HG03571 (cell line): ENCODE results near the gene GNB1L.
"Not testable (repeated sequence)": the region's sequence is repeated elsewhere in the genome, so short reads cannot be mapped to it uniquely, and the experiment has no call there.

Source experiments
- ATAC-seq: cut with Tn5 transposase; IDR thresholded peaks from one replicate; pipeline ENCODE4 v1.9.1; 2021; ENCODE audit not compliant: unreplicated experiment

Gene GNB1L

DNA sequence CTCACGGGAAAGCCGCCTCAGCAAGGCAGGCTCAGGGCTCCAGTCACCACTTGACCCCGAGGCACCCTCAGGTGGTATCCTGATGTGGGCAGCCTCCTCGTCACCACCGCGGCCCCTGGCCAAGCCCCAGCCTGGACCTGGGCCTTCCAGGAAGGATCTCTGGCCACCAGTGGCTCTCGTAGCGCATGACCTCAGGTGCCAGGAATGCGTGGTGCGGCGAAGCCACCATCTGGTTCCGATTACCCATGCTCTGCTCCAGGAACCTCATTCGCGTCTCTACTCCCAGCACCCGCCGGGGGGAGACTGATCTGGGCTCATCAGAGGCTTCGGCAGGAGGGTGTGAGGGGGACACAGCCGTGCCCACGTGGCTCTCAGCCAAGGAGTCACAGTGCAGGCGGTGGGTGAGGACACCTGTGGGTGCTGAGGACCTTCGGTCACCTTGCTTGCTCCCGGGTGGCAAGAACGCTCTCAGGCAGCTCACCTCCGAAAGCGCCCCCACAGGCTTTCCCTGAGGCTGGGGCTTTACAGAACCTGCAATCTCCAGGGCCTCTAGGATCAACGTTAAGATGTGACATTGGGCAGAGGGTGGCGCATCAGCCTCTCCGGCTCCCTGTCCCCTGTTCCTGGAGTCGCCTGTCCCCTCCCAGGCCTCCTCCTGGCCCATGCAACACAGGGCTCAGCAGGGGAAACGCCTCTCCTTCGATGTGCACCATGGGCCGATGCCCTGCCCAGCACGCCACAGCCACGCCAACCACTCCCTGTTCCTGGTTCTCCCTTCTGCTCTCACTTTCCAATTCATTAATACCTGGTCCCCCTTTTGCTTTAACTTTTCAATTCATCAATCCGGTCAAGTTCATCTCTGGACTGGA is 55.1 kb downstream of the GNB1L start:
- ATAC-seq = no peak

DNA sequence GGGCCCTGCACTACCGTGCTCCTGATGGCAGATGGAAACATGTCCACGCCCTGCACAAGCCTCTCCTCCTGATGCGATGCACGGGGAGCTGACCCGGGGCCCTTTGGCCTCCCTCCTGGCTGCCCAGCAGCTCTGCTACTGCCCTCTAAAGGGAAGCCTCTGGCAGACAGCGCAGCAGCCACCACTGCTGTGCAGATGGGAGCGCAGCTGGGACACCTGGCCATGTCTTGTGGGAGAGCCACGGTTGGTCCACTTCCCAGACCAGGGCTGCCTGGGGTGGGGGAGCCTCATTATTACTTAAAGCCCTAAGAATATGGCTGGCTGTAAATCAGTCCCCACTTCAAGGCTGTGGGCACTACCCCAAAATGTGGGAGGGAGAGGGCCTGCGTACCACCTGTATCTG is 55.8 kb downstream of the GNB1L start:
- no peak for ATAC-seq

DNA sequence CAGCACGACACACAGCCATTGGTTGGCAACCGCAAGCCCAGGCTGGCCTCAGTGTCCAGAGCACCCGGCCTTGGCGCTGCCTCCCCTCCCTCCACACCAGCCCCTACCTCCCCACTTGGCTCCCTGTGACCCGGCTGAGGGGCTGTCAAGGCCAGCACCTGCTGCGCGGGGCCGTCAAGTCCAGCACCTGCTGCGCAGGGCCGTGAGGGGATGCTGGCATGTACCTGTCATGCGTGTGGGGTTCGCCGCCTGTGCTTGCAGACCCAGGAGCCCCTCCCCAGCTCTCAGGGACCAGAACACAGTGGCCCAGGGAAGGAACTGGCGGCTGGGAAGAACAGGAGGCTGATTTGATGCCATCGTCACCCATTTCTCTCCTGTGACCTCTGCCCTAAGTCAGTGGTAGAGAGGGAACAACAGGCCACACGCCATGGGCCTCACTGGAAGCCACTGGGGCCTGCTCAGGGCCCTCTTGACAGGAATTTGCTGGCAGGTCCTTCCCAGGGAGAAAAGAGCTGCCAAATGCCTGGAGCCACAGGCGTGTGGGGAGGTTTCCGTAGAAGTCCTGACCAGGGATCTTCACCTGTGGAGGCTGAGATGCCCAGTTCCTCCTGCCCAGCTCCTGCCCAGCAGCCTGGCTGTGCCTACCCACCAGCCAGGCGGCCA is 56.5 kb downstream of the GNB1L start:
- ATAC-seq = no peak

DNA sequence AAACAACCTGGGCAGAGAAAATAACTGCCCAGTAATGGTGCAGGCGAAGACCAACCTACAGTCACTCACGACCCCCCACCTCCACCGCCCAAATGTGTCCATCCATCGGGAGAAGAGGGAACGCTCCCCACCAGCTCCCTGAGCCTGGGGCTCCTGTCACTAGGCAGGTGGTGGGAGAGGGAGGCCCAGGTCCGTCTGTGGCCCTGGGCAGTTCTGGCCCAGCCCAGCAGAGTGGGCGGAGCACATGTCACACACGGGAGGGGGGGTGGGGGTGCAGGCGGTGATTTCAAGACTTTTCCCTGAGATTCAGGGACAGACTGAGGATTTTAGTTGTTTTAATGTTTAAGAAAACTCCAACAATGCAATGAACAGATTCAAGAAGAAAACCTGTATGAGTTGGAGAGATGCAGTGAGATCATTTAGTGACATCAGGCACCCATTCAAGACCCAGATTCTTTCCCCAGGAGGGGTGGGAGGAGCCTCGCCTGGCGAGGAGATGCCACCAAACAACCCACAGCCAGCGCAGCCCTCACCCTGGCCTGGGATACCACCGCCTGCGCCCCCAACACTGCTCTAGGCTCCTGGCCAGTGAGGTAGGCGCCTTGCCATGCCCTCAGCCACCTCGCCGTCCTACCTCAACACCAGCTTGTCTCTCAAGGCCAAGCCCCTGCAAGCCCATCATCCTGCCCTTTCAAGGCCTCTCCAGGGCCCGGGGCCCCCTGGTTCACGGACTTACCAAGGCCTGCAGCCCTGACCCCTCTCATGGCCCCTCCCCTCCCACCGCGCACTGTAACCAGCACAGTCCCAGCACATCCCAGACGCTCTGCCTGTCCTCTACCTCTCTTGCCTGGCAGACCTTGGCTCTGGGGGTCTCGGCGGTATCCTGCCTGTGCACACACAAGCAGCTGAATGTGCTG is 57.3 kb downstream of the GNB1L start:
- ATAC-seq = no peak

DNA sequence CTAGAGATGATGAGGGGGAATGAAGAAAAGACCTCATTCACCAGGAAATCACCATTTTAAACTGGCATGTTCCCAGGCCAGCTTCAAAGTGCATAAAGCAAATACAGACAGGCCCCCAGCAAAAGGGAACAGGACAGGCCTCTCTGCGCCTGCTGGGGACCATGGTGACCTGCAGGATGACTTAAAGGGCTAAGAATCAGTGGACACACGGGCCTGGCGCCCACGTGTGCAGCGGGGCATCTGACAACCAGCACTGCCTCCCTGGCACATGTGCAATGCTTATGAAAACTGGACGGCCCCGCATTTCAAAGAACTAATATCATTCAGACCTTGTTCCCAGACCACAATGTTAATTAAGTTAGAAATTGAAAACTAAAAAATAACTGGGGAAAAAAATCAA is 58.5 kb downstream of the GNB1L start:
- ATAC-seq = no peak

DNA sequence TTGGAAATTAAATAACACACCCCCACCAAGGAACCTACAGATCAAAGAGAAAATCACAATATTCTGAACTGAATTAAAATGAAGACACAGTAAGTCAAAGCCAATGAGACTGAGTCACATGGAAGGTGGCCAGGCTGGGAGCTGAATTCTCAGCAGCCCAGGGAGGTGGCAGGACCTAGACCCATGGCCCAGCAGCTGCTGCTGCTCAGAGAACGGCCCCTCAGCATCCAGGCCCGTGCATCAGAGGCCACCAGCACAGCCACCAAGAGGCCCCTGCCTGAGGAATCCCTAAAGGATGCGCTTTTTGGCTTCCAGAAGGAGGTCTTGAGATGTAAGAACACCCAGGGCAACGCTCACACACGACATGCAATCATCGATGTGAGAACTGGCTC is 59.1 kb downstream of the GNB1L start:
- ATAC-seq = no peak

DNA sequence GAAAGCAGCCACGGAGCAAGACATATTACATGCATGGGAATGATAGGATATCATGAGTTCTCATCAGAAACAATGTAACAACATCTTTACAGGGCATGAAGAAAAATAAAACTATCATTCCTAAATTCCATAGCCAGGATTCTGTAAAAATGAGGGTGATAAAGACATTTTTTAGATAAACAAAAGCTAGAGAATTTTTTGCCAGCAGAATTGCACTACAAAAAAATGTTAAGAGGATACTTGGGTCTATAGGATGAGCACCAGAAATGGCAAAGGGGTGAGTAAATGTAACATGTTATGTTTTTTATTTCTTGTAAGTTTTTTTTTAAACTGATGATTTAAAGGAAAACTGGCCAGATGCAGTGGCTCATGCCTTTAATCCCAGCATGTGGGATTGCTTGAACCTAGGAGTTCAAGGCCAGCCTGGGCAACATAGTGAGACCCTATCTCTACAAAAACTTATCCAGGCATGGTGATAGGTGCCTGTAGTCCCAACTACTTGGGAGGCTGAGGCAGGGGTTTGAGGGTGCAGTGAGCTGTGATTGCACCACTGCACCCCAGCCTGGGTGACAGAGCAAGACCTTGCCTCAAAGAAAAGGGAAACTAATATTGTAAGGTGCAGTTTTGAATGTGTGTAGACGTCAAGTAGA is 60.9 kb downstream of the GNB1L start:
- no peak for ATAC-seq

DNA sequence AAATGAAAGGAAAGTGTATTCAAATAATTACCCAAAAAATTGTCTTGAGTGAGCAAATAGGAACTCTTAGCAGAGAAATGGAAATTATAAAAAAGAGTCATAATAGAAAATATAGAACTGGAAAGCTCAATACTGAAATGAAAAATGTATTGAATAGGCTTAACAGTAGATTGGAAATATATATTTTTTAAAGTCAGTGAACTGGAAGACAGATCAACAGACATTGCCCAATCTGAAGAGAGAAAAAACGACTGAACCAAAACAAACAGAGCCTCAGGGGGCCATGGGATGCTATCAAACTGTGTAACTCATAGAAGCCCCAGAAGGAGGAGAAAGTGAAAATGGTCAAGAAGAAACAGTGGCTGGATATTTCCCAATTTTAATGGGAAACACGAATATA is 61.5 kb downstream of the GNB1L start:
- ATAC-seq = no peak

DNA sequence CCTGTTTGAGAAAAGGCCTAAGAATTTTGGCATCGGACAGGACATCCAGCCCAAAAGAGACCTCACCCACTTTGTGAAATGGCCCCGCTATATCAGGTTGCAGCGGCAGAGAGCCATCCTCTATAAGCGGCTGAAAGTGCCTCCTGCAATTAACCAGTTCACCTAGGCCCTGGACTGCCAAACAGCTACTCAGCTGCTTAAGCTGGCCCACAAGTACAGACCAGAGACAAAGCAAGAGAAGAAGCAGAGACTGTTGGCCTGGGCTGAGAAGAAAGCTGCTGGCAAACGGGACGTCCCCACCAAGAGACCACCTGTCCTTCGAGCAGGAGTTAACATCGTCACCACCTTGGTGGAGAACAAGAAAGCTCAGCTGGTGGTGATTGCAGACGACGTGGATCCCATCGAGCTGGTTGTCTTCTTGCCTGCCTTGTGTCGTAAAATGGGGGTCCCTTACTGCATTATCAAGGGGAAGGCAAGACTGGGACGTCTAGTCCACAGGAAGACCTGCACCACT is 62.2 kb downstream of the GNB1L start:
- not testable (repeated sequence) for ATAC-seq

DNA sequence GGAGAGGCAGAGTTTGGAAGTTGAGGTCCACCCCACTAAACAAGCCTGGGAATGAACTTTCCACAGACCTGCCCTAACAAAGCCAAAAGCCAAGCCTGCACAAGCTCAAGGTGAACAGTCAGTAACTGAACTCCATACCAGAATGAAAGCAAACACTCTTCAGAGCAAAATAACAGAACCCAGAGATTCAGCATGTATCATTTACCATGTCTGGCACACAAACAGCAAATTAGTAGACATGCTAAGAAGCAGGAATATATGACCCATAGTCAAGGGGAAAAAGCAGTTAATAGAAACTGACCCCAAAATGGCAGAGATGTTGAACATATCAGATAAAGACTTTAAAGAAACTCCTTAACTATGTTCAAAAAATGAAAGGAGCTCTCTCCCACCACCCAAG is 62.8 kb downstream of the GNB1L start:
- ATAC-seq = no peak

DNA sequence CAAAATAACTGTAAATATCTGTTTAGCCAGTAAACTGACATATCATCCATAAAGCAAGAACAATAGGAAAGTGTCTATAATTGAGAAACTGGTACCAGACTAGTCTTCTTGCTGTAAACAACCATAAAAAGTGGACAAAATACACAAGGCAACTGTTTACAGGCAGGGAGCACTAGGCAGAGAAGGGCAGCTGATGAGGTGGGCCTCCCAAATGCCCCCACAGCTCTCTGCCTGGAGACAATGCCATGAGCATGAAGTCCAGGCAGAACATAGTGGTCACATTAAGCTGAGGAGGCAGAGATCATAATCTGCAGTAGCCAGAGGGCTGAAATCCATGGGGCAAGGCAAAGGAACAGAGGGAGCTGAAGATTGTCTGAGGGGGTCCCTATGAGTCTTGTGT is 63.4 kb downstream of the GNB1L start:
- ATAC-seq = no peak

DNA sequence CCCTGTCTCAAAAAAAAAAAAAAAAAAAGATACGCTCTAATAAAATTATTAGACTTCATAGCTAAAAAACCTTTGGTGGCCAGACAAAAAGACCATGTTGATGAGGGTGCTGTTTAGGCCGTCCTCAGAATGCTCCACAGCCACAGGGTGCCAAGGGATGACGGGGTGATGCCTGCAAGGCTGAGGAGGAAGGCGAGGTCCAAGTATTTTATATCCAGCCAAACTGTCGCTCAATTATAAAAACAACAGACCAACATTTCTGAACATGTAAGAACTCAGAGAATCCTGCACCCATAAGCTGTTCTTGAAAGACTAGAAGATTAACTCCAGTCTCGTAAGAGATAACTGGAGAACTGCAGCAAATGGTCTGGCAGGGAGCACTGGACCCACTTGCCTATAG is 64.8 kb downstream of the GNB1L start:
- no peak for ATAC-seq

DNA sequence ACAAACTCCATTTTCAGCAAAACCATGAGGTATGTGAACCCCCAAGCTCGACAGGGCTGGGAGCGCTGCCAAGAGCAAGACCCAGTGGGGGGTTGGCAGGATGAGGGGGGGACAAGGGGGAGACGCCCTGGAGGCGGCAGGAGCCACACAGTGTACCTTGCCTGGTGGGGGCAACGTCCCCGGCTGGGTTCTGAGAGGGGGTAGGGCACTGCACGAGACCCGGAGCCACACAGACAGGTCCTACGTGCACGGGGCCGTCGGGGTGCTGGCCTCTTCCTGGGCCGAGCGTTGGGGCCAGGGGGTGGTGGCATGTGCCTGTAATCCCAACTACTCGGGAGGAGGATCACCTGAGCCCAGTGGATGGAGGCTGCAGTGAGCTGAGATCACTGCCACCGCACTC is 65.3 kb downstream of the GNB1L start:
- no peak for ATAC-seq

DNA sequence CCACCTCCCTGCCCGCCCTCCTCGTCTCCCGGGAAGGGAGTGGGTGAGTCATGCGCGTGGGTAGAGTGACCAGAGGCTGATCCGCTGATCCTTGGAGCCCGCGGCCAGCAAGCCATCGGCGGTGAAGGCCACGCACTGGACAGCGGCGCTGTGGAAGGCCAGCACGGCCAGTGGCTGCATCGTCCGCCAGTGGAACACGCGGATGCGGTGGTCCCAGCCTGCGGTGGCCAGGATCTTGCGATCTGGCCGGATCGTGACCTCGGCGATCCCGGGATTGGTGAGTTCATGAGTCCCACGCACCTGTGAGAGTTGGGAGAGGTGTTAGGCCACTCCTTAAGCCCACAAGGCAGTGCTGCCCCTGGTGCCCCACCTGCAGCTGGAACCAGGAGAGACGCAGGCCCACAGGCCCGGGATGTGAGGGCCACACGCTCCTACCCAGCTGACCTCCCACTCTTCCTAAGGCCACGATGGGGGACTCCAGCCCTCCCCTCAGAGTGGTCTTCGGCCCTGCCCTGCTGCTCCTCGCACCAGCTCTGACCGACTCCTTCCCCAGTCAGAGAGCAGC is 65.9 kb downstream of the GNB1L start:
- no peak for ATAC-seq

DNA sequence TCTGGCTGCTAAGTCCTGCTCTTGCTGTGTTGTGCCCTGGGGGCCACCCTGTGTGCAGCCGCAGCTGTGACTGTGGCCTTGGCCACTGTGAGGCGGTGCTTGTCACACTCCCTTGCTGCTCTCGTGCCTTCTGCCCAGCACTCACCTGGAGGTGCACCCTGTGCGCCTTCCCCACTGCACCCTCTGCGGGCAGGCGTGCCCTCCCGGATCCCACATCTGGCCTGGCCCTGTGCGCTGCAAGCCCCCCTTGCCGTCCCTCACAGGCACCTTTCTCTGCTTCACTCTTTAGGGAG is 66.9 kb downstream of the GNB1L start:
- no peak for ATAC-seq

DNA sequence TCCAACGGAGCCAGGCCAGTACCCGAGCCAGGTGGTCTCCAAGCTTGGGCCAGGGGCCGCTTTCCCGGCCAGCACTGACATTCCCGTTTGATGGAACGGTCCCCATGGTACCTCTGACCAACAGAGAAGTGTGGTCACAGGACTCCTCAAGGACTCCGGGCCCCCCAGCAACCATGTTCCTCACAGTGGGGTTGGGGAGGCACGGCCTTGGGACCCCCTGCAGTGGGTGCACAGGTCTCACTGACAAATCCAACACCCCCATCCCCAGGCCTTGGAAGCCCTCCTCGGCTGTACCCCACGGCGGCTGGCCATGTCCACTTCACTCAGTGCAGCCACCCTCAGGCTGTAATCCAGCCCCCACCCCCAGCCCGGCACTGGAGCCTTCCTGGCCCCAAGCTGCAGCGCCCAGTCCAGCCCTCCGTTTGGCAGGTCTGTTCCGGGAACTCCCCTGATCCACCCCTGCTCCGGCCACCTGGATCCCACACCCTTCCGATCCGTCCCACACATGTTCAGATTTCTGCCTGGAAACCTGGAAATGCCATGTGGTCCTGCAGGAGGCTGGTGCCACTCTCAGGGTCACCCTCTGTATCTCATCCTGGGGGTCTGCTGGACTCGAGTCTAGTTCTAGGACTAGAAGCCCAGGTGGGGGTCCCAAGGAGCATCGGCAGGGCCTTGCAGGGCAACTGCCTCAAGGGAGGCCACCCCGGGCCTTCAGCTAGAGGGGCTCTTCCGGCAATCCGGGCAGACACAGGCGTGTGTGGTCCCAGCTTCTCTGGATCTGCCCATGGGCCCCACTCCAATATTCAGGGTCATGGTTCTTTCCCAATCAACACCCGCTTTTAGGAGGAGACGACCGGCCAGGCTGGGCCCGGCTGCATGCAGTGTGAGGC is 67.5 kb downstream of the GNB1L start:
- ATAC-seq = no peak

DNA sequence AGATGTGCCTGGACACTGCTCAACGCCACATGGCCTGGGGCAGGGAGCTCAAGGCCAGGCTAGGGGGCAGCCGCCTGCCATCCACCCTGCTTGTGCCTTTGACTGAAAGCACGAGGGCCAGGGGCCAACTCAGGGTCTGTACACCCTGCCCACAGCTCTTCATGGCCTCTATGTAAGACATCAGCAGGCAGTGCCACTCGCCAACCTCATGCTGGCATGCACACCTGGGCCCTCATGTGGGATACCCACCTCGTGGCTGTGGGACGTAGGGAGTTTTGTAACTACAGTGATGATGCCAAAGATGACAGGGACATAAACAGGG is 68.4 kb downstream of the GNB1L start:
- ATAC-seq = no peak

DNA sequence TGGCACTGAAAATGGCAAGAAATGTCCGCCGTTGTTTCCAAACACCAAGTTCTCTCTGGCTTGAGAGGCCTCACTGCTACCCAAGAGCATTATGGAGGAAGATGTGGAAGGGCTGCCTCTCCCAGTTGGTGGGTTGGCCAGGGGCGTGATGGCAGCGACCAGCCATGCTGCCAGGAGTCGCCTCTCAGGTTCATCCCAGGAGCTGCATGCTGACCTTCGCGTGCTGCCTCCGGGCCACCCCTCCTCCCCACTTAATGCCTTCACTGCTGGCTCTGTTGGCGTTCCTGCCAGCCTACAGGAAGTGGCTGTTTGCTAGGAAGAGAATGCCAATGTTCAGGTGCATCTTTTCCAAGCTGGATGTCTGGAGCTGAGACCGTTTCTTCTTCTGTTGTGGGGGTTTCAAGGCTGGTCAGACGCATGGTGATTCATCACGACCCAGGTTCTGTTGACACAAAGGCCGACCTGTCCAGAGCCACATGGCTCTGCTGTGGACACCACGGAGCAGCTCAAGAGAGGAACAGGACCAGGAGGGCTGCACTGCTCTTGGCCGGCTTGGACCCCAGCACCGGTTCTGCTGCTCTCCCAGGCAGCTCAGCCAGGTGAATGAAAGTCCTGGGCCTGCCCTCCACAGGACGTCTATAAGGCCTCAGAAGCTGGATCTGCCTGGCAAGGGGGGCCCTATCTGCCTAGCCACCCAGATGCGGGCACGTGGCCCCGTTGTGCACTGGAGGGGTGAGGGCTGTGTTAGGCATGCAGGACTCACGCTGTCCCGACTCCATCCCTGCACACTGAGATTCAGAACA is 69.0 kb downstream of the GNB1L start:
- no peak for ATAC-seq
